CD4-positive, alpha-beta T cell treated with Interleukin-6 at 100 ng/mL for 8 hours (primary cell): Measurements from ENCODE around the gene NAT16.
"Not testable (repeated sequence)": the region's sequence is repeated elsewhere in the genome, so short reads cannot be mapped to it uniquely, and the experiment has no call there.

Source experiments
- DNase-seq: peaks from one replicate; pipeline ENCODE4 v3.0.0-alpha.2; 2020; ENCODE audit warnings: mixed read lengths, low spot score

Gene NAT16

DNA sequence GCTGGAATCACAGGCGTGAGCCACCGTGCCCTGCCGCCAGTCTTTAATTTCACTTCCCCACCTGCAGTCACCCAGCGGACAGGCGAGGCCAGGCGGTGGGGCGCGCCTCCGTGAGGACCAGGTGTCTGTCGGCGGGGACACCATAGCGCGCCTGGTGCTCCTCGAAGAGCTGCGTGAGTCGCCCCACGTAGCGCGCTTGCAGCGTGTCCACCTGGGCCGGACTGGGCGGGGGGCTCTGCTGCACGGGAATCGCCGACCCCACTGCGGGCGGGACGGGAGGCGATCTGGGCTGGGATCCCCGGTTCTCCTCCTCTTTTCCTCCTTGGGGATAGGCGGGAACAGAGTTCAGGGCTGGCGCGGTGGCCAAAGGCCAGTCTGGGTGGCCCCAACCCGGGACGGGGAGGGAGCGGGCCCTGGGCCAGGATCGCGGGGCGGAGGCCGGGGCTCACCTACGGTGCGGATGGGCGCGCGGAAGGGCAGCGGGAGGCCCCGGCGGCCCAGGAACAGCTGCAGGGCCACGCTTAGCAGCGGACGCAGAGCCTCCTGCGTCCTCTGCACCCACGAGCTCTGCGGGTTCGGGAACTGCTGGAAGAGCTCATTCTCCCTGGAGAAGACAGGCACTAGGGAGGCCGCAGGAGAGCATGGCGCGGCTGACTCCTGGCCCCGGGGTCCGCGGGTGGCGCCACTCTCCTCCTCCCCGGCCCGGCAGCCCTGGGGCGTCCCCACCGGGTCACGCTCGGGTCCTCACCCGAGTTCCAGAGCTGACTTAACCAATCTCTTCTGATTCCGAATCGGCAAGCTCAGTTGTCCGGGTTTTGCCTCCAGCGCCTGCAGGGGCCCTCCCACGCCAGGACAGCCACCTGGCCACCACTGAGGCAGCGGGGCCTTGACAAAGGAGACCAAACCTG, 21.9 kb upstream of the NAT16 start:
- DNase-seq: no peak

- DNase-seq: no peak
These were observed 20.9 kb upstream of the NAT16 start, which contains the start of gene MOGAT3 for GRCh38 chr7:101200862-101201599. MOGAT3 (minus strand) TSS chr7:101201036; CDS start chr7:101200854, 182 bp downstream.

DNA sequence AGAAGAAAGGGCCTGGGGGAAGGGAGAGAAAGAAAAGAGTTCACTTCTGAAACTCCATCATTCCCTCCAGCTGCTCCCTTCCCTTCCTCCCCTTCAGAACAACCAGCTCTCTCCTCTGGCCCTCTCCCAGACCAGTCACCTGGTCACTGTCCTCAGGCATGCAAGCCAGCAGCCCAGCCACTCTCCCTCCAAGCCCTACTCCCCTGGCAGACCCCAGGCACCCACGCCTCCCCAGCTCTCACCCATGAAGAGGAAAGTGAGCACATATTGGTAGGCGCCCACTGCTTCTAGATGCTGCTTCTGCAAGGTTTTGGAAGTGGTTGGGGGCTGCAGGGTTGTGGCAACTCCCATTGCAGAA, 20.4 kb upstream of the NAT16 start:
- DNase-seq: no peak

- not testable (repeated sequence) for DNase-seq
These were observed 19.4 kb upstream of the NAT16 start for GRCh38 chr7:101199522-101199921.

GRCh38 chr7:101198476-101198875, 18.4 kb upstream of the NAT16 start:
- DNase-seq: no peak

- no peak for DNase-seq
These were observed 17.9 kb upstream of the NAT16 start for GRCh38 chr7:101197991-101198390.

DNA sequence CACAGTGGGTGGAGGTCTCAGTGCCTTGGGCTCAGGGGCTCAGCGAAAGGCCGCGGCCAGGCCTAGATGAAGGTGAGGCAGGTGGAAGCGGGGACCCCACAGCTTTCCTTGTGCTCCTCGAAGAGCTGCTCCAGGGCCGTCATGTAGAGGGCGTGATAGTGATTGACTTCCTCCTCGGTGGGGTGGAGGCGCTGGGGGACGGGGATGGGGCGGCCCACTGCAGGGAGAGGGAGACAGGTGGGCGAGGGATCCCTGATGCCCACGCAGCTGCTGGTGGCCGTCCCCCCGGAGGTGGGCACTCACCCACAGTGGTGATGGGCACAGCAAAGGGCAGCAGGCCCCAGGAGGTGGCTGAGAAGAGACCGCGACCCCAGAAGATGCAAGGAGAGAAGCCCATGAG, 15.8 kb upstream of the NAT16 start:
- DNase-seq: no peak

- no peak for DNase-seq
These were observed 9.0 kb upstream of the NAT16 start for GRCh38 chr7:101189109-101189508.

DNA sequence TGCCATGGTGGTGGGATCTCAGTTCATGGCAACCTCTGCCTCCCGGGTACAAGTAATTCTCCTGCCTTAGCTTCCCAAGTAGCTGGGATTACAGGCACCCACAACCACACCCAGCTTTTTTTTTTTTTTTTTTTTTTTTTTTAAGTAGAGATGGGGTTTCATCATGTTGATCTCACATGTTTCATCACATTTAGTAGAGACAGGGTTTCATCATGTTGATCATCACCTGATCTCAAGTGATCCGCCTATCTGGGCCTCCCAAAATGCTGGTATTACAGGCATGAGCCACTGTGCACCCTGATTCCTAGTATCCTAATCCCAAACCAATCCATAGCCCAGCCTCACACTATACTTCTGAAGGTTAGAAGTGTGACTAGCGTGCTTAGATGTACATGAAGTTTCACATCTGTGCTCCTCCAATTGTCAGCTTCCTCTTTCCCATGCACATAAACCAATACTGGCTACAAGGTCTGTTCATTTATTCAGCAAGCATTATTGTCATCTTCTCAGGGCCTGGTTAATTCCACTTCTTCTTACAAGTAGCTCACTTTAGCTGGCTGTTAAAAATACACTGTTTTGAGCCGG, 6.8 kb upstream of the NAT16 start:
- DNase-seq: no peak

DNA sequence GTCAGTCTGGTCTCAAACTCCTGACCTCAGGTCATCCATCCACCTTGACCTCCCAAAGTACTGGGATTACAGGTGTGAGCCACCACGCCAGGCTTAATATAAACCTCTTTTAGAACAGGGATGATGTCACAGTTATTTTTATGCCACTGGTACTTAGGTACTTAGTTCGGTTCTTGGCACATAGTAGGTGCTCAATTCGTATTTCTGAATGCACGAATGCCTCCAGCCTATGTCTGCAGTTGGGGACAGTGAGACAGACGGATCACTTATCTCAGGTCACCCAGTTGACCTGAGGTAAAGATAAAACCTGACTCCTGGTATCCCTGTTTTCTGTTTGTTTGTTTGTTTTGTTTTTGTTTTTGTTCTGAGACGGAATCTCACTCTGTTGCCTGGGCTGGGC, 6.1 kb upstream of the NAT16 start:
- DNase-seq: no peak

DNA sequence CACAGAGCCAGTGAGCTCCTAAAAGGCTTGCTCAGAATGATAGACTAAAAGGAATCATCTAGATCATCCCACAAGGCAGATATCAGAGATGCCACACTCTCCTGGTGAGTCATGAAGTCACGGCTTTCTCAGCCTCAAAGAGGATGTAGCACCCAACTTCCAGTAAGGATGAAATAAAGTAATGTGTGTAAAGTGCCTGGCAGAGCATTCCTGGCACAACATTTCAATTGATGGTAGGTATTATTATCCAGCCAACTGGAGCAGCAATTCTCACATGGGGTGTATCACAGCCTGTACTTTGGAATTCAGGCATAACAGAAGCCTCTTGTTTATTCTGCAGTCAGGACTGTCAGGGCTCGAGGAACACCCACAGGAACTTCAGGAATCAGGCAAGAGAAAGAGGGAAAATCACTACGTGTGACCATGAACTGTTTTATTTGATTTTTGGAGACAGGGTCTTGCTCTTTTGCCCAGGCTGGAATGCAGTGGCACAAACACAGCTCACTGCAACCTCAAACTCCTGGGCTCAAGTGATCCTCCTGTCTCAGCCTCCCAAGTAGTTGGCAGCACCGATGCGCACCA, 5.3 kb upstream of the NAT16 start:
- no peak for DNase-seq

- no peak for DNase-seq
These were observed 380 bp downstream of the NAT16 start for GRCh38 chr7:101179713-101180112.

DNA sequence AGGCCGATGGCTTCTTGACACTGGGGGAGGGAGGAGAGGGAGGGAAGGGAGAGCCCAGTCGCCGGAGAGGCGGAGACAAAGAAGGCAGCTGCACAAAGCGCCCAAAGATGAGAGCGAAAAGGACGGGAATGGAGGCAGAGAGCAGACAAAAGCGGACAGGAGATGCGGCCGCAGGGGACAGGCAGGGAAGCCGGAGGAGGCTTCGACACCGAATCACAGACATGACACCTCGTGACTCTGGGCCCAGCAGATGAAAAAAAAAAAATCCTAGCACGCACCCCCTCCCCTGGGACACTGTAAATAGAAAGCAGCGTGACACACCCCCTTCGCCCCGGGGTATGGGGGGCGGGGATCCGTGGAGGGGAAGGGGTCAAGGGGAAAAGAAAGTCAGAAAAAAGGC, 976 bp downstream of the NAT16 start:
- DNase-seq: no peak

- DNase-seq: no peak
These were observed 2.4 kb downstream of the NAT16 start for GRCh38 chr7:101177644-101178043.

DNA sequence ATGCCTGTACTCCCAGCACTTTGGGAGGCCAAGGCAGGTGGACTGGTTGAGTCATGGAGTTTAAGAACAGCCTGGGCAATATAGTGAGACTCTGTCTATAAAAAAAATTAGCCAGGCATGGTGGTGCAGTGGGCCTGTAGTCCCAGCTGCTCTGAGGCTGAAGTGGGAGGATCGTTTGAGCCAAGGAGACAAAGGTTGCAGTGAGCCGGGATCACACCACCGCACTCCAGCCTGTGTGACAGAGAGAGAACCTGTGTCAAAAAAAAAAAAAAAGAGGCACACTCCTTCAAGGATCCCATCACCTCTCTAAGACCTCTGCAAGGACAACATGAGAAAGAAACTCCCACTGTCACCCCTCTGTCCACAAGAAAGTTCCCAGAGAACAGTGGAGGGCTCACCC, 4.4 kb downstream of the NAT16 start:
- no peak for DNase-seq

DNA sequence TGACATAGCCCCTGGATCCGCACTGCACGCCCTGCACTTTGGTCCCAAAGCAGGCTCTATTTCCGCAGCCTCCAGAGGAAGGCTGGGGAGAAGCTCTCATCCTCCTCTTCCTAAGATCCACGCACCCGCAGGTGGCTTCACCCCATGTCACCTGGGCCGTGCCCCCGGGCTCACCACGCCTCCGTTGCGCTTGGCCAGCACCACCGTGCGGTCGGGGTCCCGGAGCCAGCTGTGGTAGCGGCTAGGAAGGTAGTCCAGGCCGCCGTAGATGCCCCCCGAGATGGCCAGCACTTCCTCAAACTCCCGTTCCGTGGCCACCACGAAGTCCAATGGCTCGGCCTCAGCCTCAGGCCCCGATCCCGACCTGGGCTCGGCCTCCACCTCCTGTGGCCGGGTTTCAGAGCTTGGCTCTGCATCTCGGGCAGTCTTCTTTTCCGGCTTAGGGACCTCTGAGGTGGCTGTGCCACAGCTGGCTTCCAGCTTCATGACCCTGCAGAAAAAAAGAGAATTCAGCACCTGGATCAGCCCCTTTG, 5.7 kb downstream of the NAT16 start:
- no peak for DNase-seq

GRCh38 chr7:101173752-101174244, 6.3 kb downstream of the NAT16 start:
- peak; percentile 38 for DNase-seq

DNA sequence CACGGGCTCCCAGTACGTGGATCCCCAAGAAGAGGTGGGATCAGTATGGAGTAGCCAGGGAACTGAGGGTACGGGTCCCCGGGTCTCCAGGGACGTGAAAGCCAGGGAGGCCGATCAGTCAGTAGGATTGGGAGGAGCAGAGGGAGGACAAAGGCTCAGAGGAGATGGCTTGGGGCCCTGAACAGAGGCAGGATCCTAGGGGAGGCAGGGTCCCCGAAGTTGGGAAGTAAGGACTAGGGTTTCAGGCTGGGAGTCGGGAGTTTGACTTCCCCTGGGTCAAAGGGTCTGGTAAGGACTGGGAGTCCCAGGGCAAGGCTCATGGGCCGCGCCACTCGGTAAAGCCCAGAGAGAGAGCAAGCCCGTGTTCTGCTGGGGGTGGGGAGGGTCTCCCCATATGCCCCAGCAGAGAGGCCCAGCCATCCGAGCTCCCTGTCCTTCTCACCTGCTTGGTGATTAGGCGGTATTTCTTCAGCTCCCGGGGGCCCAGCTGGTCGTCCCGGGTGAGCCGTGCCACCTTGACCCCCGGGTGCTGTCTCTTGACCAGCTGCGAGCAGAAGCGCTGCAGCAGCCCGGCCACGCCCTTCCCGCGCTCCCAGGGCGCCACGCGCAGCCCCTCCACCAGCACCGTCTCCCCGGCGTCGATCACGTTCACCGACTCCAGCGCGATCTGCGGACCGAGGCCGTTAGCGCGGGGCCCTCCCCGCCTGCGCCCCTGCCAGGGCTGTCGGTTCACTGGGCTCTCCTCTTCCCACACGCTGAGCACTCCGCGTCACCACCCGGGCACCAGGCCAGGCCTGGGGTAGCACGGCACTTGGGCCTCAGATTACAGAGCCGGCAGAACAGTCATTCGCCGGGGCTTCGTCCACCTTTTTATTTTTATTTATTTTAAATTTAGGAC, 7.0 kb downstream of the NAT16 start:
- no peak for DNase-seq

GRCh38 chr7:101172005-101172853, 7.9 kb downstream of the NAT16 start:
- no peak for DNase-seq

- no peak for DNase-seq
These were observed 8.7 kb downstream of the NAT16 start for GRCh38 chr7:101171442-101171837.
